ENCODE results near the gene NBL1. TPM values are rescaled to one million over a fixed set of nuclear protein-coding genes. Genes with fewer than 3 reads are reported as not detected.

The NBL1 gene
- total and polyA plus RNA-seq, 10 of the 15 experiments (the other 5 are each of a cell fraction or from before 2014, with no cell fraction given), result 0.13 to 2.4 (median 0.81) TPM; not detected in 1

DNA sequence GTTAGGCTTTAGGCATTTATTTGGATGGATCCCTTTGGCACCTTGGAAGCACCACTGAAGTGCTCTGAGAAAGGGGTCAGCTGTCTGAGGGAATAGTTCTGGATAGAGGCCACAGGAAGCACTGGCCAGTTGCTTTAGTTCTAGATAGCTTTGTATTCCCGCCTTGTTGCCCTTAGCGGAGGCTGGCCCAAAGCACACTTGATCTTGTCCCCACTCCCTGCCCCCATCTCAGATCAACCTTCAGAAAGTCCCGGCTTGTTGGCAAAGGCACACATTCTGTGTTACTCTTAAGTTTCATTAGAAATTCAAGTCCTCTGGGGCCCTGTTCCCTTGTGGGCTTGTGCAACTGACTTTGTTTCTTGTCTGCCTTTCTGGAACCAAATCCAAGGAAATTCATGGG is 15.2 kb upstream of the NBL1 start (continued):
- TF ChIP-seq, protein P1, sequence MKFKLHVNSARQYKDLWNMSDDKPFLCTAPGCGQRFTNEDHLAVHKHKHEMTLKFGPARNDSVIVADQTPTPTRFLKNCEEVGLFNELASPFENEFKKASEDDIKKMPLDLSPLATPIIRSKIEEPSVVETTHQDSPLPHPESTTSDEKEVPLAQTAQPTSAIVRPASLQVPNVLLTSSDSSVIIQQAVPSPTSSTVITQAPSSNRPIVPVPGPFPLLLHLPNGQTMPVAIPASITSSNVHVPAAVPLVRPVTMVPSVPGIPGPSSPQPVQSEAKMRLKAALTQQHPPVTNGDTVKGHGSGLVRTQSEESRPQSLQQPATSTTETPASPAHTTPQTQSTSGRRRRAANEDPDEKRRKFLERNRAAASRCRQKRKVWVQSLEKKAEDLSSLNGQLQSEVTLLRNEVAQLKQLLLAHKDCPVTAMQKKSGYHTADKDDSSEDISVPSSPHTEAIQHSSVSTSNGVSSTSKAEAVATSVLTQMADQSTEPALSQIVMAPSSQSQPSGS (IDR thresholded peaks at IDR 0.05; ENCODE audit: low read length), result no peak
- TF ChIP-seq, protein P2, sequence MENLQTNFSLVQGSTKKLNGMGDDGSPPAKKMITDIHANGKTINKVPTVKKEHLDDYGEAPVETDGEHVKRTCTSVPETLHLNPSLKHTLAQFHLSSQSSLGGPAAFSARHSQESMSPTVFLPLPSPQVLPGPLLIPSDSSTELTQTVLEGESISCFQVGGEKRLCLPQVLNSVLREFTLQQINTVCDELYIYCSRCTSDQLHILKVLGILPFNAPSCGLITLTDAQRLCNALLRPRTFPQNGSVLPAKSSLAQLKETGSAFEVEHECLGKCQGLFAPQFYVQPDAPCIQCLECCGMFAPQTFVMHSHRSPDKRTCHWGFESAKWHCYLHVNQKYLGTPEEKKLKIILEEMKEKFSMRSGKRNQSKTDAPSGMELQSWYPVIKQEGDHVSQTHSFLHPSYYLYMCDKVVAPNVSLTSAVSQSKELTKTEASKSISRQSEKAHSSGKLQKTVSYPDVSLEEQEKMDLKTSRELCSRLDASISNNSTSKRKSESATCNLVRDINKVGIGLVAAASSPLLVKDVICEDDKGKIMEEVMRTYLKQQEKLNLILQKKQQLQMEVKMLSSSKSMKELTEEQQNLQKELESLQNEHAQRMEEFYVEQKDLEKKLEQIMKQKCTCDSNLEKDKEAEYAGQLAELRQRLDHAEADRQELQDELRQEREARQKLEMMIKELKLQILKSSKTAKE (IDR thresholded peaks at IDR 0.05; ENCODE audit: low read depth, poor library complexity, severe bottlenecking), result no peak
- TF ChIP-seq, protein P3, sequence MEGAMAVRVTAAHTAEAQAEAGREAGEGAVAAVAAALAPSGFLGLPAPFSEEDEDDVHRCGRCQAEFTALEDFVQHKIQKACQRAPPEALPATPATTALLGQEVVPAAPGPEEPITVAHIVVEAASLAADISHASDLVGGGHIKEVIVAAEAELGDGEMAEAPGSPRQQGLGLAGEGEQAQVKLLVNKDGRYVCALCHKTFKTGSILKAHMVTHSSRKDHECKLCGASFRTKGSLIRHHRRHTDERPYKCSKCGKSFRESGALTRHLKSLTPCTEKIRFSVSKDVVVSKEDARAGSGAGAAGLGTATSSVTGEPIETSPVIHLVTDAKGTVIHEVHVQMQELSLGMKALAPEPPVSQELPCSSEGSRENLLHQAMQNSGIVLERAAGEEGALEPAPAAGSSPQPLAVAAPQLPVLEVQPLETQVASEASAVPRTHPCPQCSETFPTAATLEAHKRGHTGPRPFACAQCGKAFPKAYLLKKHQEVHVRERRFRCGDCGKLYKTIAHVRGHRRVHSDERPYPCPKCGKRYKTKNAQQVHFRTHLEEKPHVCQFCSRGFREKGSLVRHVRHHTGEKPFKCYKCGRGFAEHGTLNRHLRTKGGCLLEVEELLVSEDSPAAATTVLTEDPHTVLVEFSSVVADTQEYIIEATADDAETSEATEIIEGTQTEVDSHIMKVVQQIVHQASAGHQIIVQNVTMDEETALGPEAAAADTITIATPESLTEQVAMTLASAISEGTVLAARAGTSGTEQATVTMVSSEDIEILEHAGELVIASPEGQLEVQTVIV (IDR thresholded peaks at IDR 0.05; ENCODE audit: borderline replicate concordance, partially characterized antibody), result no peak
- TF ChIP-seq, protein P4, sequence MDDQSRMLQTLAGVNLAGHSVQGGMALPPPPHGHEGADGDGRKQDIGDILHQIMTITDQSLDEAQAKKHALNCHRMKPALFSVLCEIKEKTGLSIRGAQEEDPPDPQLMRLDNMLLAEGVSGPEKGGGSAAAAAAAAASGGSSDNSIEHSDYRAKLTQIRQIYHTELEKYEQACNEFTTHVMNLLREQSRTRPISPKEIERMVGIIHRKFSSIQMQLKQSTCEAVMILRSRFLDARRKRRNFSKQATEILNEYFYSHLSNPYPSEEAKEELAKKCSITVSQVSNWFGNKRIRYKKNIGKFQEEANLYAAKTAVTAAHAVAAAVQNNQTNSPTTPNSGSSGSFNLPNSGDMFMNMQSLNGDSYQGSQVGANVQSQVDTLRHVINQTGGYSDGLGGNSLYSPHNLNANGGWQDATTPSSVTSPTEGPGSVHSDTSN (IDR thresholded peaks at IDR 0.05; ENCODE audit: insufficient replicate concordance, low read depth, low read length), result no peak

All from GM12878 (cell line).